Mucosa of descending colon (tissue), 3 donors: ENCODE measurements around the gene TTLL8. TPM values are rescaled to one million over a fixed set of nuclear protein-coding genes. Genes with fewer than 3 reads are reported as not detected.

Source experiments
- ATAC-seq: fragments of 200-7000 bp; cut with Tn5 transposase; one replicate; pipeline ENCODE4 v1.9.1; 2020; ENCODE audit warnings: mild to moderate bottlenecking, moderate library complexity
- DNase-seq, 3 donors: peaks; one replicate each; pipeline ENCODE4 v3.0.0-alpha.2; 2020
- H3K36me3 ChIP-seq: fragments of 200-600 bp; one replicate; pipeline ENCODE4 v1.8.0; 2021; ENCODE audit warnings: low read depth, mild to moderate bottlenecking
- H3K4me1 ChIP-seq: fragments of 200-600 bp; one replicate; pipeline ENCODE4 v1.8.0; 2021; ENCODE audit warnings: low read depth, mild to moderate bottlenecking
- H3K4me3 ChIP-seq: fragments of 200-600 bp; one replicate; pipeline ENCODE4 v1.8.0; 2021; ENCODE audit warnings: mild to moderate bottlenecking
- H3K9me3 ChIP-seq: fragments of 200-600 bp; one replicate; pipeline ENCODE4 v1.8.0; 2021; ENCODE audit warnings: mild to moderate bottlenecking
- CTCF ChIP-seq: fragments of 200-600 bp; IDR thresholded peaks from one replicate; pipeline ENCODE4 v1.8.0; 2022; ENCODE audit warnings: antibody characterized with exemption, mild to moderate bottlenecking
- intact Hi-C, 2 donors: fragments of 100-400 bp; cut with DNase I in 1 of 2; cut with micrococcal nuclease in 1 of 2; formaldehyde crosslinking; loops; one replicate each; pipeline versions ENCODE4 v1.11.0 to v1.11.1; 2022; cut with DNase I, micrococcal nuclease
- total RNA-seq, 3 donors: library from RNA; stranded (reverse); fragmentation: NEBNext Ultra II Directional in 2 of 3; extraction: Animal tissue kit (Norgen Biotek cat#: 25700) in 2 of 3; gene quantifications; one replicate each; pipeline versions ENCODE4 v1.2.1 to v1.2.4, GENCODE V29; 2021 to 2023
- donor health status: DM: no; HTN: no; CAD: no; lungs with moderate emphysema.
- donor health status: DM: no; HTN: no; CAD: no.
- donor health status: DM: no; HTN: yes; CAD: no.

TTLL8 gene
- total RNA-seq, 3 donors from 2014 or later = not detected

GRCh38 chr22:50085211-50085972, 27.3 kb upstream of the TTLL8 start, which contains the start of gene MLC1:
MLC1 (minus strand) TSS chr22:50085426; CDS start chr22:50084902, 524 bp downstream.
- no peaks in the 10 kb centered on the region for H3K36me3 ChIP-seq
- intact Hi-C loops = no loop called here
- no peak within 1 kb of the TSS for H3K4me3 ChIP-seq
- DNase-seq (no peak), ATAC-seq (no peak)
- no peaks in the 10 kb centered on the region for H3K4me1 ChIP-seq
- no peaks in the 10 kb centered on the region for H3K9me3 ChIP-seq
- TF ChIP-seq CTCF = no peak

GRCh38 chr22:50084614-50085021, 26.5 kb upstream of the TTLL8 start:
- Histone ChIP-seq H3K4me3 (no peak overlapping the region), H3K9me3 (no peaks in the 10 kb centered on the region), H3K36me3 (no peaks in the 10 kb centered on the region), H3K4me1 (no peaks in the 10 kb centered on the region)
- intact Hi-C loops = no loop called here
- no peak for ATAC-seq
- TF ChIP-seq CTCF = no peak
- DNase-seq = no peak

GRCh38 chr22:50084080-50084477, 26.0 kb upstream of the TTLL8 start:
- DNase-seq (no peak), ATAC-seq (no peak)
- Histone ChIP-seq H3K9me3 (no peaks in the 10 kb centered on the region), H3K4me3 (no peak overlapping the region), H3K36me3 (no peaks in the 10 kb centered on the region), H3K4me1 (no peaks in the 10 kb centered on the region)
- no peak for TF ChIP-seq CTCF
- intact Hi-C loops = no loop called here

- intact Hi-C loops = no loop called here
- no peaks in the 10 kb centered on the region for H3K36me3 ChIP-seq
- H3K9me3 ChIP-seq = no peaks in the 10 kb centered on the region
- H3K4me3 ChIP-seq = no peak overlapping the region
- H3K4me1 ChIP-seq = no peaks in the 10 kb centered on the region
- TF ChIP-seq CTCF = no peak
- DNase-seq = no peak
- ATAC-seq = no peak
Measured at GRCh38 chr22:50083462-50084079, 25.5 kb upstream of the TTLL8 start.

- H3K4me1 ChIP-seq = no peaks in the 10 kb centered on the region
- ATAC-seq (peak; percentile 66), DNase-seq (no peak)
- no peak for TF ChIP-seq CTCF
- no peaks in the 10 kb centered on the region for H3K36me3 ChIP-seq
- intact Hi-C loops = no loop called here
- H3K9me3 ChIP-seq = no peaks in the 10 kb centered on the region
- H3K4me3 ChIP-seq = no peak overlapping the region
Measured at GRCh38 chr22:50082961-50083461, 24.9 kb upstream of the TTLL8 start.
